Measurements from ENCODE around the gene MAP4K3. TPM values are rescaled to one million over a fixed set of nuclear protein-coding genes. Genes with fewer than 3 reads are reported as not detected.

MAP4K3 gene
- total RNA-seq, 2 experiments from 2014 or later, result 12.4 to 17.5 TPM

- CTCF ChIA-PET (ENCODE audit: unreplicated experiment), result no interaction called here
- peaks cover 14% of the 10 kb centered on the region; the same call in 1 of the 2 replicates for H3K9me3 ChIP-seq (ENCODE audit: low read length)
- no peaks in the 10 kb centered on the region for H3K9me2 ChIP-seq (ENCODE audit: insufficient read depth, low read length)
- POLR2A ChIA-PET, result no interaction called here
- no TSS peak for BruUV-seq (replicated peaks)
- H3K36me3 ChIP-seq (ENCODE audit: insufficient read depth, low read length), result no peaks in the 10 kb centered on the region; the same call in 1 of the 2 replicates
- no peaks in the 10 kb centered on the region for H3K79me2 ChIP-seq (ENCODE audit: insufficient read depth, low read depth, low read length)
- no peaks in the 10 kb centered on the region for H4K20me1 ChIP-seq (ENCODE audit: insufficient read depth, low read length)
- TF ChIP-seq, protein P1, sequence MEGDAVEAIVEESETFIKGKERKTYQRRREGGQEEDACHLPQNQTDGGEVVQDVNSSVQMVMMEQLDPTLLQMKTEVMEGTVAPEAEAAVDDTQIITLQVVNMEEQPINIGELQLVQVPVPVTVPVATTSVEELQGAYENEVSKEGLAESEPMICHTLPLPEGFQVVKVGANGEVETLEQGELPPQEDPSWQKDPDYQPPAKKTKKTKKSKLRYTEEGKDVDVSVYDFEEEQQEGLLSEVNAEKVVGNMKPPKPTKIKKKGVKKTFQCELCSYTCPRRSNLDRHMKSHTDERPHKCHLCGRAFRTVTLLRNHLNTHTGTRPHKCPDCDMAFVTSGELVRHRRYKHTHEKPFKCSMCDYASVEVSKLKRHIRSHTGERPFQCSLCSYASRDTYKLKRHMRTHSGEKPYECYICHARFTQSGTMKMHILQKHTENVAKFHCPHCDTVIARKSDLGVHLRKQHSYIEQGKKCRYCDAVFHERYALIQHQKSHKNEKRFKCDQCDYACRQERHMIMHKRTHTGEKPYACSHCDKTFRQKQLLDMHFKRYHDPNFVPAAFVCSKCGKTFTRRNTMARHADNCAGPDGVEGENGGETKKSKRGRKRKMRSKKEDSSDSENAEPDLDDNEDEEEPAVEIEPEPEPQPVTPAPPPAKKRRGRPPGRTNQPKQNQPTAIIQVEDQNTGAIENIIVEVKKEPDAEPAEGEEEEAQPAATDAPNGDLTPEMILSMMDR (conservative IDR thresholded peaks at IDR 0.05; ENCODE audit: low read length), result no peak
- TF ChIP-seq EZH2phosphoT487 (IDR thresholded peaks at IDR 0.05; ENCODE audit: borderline replicate concordance, low read depth, low read length), result no peak
- intact Hi-C loops (cut with micrococcal nuclease; ENCODE audit: unreplicated experiment), result no loop called here
- no peak overlapping the region for H3K4me3 ChIP-seq (ENCODE audit: low read depth, low read length, poor library complexity, severe bottlenecking)
- H3K4me1 ChIP-seq (ENCODE audit: insufficient read depth, low read length, poor library complexity, severe bottlenecking), result peaks cover 8% of the 10 kb centered on the region
- no peak overlapping the region for H3K27ac ChIP-seq (ENCODE audit: low read depth, low read length, poor library complexity, severe bottlenecking)
- no peak overlapping the region for H3K4me2 ChIP-seq (ENCODE audit: low read length)
- no peak for DNase-seq (ENCODE audit: low spot score)
- no peak overlapping the region for H2AFZ ChIP-seq (ENCODE audit: low read length)
Measured at GRCh38 chr2:39443009-39443408, 5.9 kb upstream of the MAP4K3 start.

DNA sequence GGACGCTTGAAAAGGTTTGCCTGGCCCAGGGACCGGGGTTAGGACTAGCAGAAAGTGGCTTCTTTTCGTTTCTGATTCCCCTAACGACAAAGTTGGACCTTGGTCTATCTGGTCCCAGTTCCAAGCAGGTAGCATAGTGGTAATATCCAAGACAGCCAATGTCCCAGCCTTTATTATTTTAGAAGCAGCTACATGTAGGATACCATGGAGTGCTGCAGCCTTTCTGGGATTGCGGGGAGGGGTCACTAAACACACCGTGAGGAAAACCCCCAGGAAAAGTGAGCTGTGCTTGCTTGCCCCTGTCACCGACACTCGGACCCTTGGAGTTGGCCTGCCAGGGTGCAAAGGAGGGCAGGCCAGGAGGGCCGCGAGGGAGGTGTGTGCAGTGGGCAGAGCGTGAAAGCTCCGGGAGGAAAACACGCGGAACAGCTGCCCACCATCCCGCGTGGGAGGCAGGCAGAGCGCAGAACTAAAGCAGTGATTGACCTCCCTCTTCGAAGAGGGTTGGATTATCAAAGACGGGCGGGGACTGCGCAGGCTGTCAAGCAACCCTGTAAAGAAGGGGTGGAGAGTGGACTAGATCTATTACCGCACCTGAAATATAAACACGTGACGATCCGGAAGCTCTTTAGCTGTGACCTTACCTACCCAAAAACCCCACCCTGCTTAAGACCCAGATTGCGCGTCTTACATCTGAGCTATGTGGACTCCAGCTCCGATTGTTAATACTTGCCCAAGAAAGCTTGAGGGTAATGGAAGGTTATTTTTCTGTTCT, 624 bp upstream of the MAP4K3 start:
- peak overlapping the region; percentile 61 for H3K27ac ChIP-seq (ENCODE audit: low read depth, low read length, poor library complexity, severe bottlenecking)
- peak; percentile 60 for DNase-seq (ENCODE audit: low spot score)
- H4K20me1 ChIP-seq (ENCODE audit: insufficient read depth, low read length), result peaks cover 16% of the 10 kb centered on the region
- no peaks in the 10 kb centered on the region for H3K9me2 ChIP-seq (ENCODE audit: insufficient read depth, low read length)
- POLR2A ChIA-PET, result interaction anchor here (0.7 to 1.6 kb wide), 10 partner anchors 9 to 86 kb away, joined by 3 to 8 read pairs (median 4); no protein-coding TSS in a partner anchor
- CTCF ChIA-PET (ENCODE audit: unreplicated experiment), result no interaction called here
- peak overlapping the region; percentile 87 for H3K4me3 ChIP-seq (ENCODE audit: low read depth, low read length, poor library complexity, severe bottlenecking)
- H3K4me1 ChIP-seq (ENCODE audit: insufficient read depth, low read length, poor library complexity, severe bottlenecking), result peaks cover 32% of the 10 kb centered on the region
- TF ChIP-seq, protein P1 (conservative IDR thresholded peaks at IDR 0.05; ENCODE audit: low read length), result no peak
- peaks cover 3% of the 10 kb centered on the region; the same call in 1 of the 2 replicates for H3K9me3 ChIP-seq (ENCODE audit: low read length)
- H3K4me2 ChIP-seq (ENCODE audit: low read length), result peak overlapping the region; percentile 88
- H3K36me3 ChIP-seq (ENCODE audit: insufficient read depth, low read length), result no peaks in the 10 kb centered on the region; the same call in 1 of the 2 replicates
- H2AFZ ChIP-seq (ENCODE audit: low read length), result peak overlapping the region; percentile 77
- peaks cover 39% of the 10 kb centered on the region for H3K79me2 ChIP-seq (ENCODE audit: insufficient read depth, low read depth, low read length)
- intact Hi-C loops (cut with micrococcal nuclease; ENCODE audit: unreplicated experiment), result loop anchor here (1.0 to 5.0 kb wide), 4 partner anchors 33 to 310 kb away; no protein-coding TSS in a partner anchor
- BruUV-seq (replicated peaks), result no TSS peak
